Activated naive CD4-positive, alpha-beta T cell treated with anti-CD3 and anti-CD28 coated beads, Interleukin-2, amount 50 U/mL, for 16 hours (primary cell): ENCODE measurements around the gene SFXN2.
A peak's percentile ranks its signal among the peaks of the same experiment; 100 is the strongest.
"Not testable (repeated sequence)": the region's sequence is repeated elsewhere in the genome, so short reads cannot be mapped to it uniquely, and the experiment has no call there.

Experiments
- DNase-seq: peaks from one replicate; pipeline ENCODE4 v3.0.0-alpha.2; 2020

The SFXN2 gene

DNA sequence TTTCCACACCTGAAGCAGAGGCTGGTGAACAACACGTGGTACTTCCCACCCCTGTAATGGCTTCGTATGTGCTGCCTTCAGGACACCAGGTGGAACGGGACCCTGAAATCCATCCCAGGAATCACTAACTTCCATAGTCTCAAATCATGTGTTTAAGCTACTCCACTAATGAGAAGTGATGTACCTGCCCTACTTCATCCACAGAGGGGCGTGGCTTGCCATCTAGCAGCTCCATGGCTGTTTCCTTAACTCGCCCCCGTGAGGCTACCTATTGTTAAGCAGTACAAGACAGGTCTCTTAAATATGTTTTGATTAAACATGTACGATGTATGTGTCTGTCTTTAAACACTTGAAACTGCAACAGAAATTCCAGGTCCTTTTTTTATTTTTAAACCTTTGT, 32.0 kb upstream of the SFXN2 start:
- no peak for DNase-seq

DNA sequence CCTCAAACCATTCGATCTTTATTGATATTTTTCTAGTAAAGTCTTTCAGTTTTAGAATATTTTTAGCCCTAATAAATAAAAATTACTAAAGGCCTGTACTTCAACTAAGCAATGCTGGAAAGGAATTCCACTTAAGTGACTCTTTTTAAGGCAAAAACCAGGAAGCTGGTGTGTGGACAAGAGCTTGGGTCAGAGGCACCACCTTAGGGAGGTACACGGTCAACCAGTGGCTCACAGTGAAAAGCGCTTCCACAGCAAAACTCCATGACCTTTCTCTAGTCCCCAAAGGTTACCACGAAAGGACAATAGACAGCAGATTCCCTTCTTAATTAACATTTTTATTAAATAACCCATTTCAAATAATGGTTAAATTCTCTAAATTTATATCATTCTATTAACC, 31.5 kb upstream of the SFXN2 start:
- no peak for DNase-seq

GRCh38 chr10:102683736-102684135, 30.7 kb upstream of the SFXN2 start:
- DNase-seq, result no peak

- no peak for DNase-seq
Measured at GRCh38 chr10:102691285-102692066, 23.0 kb upstream of the SFXN2 start.

DNA sequence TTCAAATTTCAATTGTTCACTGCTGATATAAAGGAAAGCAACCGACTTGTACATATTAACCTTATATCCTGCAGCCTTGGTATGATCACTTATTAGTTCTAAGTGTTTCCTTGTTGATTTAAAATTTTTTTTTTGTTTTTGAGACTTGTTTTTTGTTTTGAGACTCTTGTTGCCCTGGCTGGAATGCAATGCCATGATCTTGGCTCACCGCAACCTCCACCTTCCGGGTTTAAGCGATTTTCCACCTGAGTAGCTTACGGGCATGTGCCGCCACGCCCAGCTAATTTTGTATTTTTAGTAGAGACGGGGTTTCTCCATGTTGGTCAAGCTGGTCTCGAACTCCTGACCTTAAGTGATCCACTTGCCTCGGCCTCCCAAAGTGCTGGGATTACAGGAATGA, 19.0 kb upstream of the SFXN2 start:
- not testable (repeated sequence) for DNase-seq

- no peak for DNase-seq
Measured at GRCh38 chr10:102696736-102697135, 17.7 kb upstream of the SFXN2 start.

DNA sequence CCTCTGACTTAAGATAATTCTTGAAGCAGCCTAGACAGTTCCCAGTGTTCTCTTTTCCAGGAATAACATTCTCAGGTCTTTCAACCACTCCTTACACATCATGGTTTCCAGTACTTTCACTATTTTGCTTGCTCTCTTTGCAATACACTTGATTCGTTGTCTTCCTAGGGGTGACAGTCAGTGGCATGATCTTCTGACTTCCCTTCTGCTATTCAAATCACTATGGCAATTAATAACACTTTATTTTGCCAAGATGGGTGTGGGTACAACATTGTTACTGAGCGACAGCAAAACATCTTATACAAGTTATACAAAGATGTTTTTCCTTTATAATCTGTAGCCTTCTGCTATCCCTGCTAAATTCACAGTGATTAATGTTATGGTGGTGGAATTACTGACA, 15.5 kb upstream of the SFXN2 start:
- no peak for DNase-seq

DNA sequence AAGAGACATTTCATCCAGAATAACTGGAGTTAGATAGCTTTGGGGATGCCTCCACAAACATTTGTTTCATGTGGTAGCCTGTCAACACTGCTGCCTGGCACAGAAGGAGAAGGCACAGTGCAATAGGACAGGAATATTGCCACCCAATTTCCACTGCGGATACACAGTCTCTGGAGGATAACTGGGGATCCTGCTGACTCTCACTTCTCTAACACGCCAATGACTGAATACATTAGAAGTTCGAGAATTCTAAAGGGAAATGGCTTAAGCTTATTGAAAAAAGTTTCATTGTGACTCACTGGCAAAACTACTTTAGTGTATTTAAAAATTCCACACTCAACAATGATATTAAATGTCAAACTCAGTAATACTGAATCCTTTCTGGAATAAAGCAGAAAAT, 13.2 kb upstream of the SFXN2 start:
- no peak for DNase-seq

GRCh38 chr10:102701796-102702195, 12.6 kb upstream of the SFXN2 start:
- no peak for DNase-seq

GRCh38 chr10:102702742-102703141, 11.7 kb upstream of the SFXN2 start:
- DNase-seq, result no peak

DNA sequence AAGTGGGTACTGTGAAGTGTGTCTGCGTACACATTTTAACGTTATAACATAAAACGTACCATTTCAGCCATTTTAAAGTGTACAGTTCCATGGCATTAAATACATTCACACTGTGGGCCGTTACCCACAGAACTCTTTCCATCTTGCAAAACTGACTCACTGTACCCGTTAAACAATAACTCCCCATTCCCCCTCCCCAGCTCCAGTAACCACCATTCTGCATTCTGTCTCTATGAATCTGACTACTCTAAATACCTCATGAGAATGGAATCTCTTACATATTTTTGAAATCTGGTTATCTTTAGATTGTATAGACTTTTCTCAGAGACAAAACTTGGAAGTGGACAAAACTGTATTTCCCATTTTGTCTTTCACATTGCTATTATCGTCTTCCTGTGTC, 9.5 kb upstream of the SFXN2 start:
- no peak for DNase-seq

- DNase-seq, result no peak
Measured at GRCh38 chr10:102705531-102705930, 8.9 kb upstream of the SFXN2 start.

- no peak for DNase-seq
Measured at GRCh38 chr10:102710609-102711008, 3.8 kb upstream of the SFXN2 start.

- no peak for DNase-seq
Measured at GRCh38 chr10:102712089-102712488, 2.3 kb upstream of the SFXN2 start.

- no peak for DNase-seq
Measured at GRCh38 chr10:102712843-102713538, 1.4 kb upstream of the SFXN2 start.

GRCh38 chr10:102713539-102713813, 960 bp upstream of the SFXN2 start:
- DNase-seq, result peak; percentile 74

- peak; percentile 97 for DNase-seq
Measured at GRCh38 chr10:102713814-102714620, 419 bp upstream of the SFXN2 start, which contains the start of gene ARL3. Gene ARL3, minus strand, starts transcription at chr10:102714397. Its CDS starts 122 bp downstream, at chr10:102714275.

DNA sequence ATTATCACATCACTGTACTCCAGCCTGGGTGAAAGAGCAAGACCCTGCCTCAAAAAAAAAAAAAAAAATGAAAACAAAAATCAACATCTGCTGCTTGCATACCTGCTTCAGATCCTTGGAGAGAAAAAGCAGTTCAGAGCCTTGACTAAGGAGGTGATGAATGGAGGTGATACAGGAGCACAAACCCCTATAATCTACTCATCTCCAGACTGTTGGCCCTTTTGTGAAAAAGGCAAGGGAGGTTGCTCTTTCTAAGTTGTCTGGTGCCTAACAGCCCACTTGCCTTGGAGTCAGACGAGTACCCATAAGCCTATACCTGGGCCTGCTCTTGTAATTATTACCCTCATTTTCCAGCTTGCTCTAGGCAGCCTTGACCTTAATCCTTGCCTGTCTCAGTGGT, 1.4 kb downstream of the SFXN2 start:
- no peak for DNase-seq

DNA sequence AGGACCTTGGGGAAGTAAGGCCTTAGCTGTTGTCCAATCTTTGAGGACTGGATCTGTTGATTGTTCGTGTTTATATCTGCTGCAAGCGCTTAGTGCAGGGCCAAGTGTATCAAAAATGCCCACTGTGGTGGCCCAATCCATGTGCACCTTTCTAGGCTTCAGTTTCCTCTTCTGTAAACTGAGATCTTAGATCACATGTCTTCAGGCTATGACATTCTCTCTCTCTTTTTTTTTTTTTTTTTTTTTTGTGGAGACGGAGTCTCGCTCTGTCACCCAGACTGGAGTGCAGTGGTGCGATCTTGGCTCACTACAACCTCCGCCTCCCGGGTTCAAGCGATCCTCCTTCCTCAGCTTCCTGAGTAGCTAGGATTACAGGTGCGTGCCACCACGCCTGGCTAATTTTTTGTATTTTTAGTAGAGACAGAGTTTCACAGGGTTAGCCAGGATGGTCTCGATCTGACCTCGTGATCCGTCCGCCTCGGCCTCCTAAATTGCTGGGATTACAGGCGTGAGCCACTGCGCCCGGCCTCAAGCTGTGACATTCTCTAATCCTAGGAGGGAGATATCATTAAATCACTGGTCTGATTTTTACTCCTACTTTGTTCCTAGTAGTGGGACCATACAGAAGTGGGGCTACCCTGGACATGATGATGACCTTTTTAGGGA, 2.6 kb downstream of the SFXN2 start:
- not testable (repeated sequence) for DNase-seq

GRCh38 chr10:102718220-102718619, 3.8 kb downstream of the SFXN2 start:
- DNase-seq, result no peak

GRCh38 chr10:102720337-102720736, 5.9 kb downstream of the SFXN2 start:
- DNase-seq, result no peak

DNA sequence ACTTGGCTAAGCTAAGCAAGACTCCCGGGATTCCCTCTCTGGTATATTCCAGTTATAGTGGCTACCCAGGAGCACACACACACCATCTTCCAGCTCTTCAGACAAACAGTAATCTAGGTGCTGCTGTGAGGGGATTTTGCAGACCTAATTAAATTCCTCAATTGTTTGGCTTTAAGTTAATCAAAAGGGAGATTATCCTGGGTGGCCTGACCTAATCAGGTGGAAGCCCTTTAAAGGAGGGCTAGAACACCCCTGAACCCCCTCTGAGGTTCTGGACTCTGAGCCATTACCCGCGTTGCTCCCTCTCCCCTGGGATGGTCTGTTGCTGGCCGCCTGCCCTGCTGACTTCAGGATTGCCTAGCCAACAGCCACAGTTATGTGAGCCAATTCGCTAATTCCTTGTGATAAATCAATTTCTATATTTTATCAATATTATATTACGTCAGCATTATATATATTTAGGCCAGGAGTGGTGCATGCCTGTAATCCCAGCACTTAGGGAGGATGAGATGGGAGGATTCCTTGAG, 6.4 kb downstream of the SFXN2 start:
- DNase-seq, result no peak

DNA sequence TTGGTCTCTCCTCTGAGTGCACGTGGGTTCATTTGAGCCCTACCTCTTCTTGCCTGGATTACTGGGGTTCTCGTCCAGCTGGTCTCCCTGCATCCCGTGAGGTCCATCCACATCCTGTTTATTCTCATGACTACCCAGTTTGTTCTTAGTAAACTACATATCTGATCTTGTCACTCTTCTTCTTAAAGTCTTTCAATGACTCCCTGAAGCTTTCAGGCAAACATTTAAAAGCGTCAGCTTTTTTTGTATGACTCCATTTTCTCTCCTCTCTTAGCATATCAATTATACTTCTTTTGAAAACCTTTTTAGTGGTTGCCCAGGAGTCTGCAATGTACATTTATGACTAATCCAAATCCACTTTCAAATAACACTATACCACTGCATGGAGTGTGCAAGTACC, 7.5 kb downstream of the SFXN2 start:
- no peak for DNase-seq
